K562 (cell line): ENCODE data around the gene NOM1. TPM values are rescaled to one million over a fixed set of nuclear protein-coding genes. Genes with fewer than 3 reads are reported as not detected.
A peak's percentile ranks its signal among the peaks of the same experiment; 100 is the strongest.

Source experiments
- ATAC-seq: fragments of 200-7000 bp; cut with Tn5 transposase; 3 replicates; pipeline ENCODE4 v1.9.1; 2020; ENCODE audit warnings: moderate library complexity
- BruUV-seq: library from RNA; stranded (reverse); fragments of 400-500 nt; replicated peaks from 2 replicates; lab custom pipeline; 2021; lab: Mats Ljungman, UMichigan
- CTCF ChIA-PET: fragments of 300-600 bp; formaldehyde crosslinking; extraction: SDS; loops from one replicate; lab custom pipeline; 2021; ENCODE audit warnings: low intra/inter-chr PET ratio; lab: Yijun Ruan, JAX
- POLR2A ChIA-PET: fragments of 300-600, 350-650 bp; sonication (Branson Sonifier 250); formaldehyde crosslinking; extraction: SDS; loops from one replicate; lab custom pipeline; 2021; ENCODE audit warnings: antibody characterized with exemption, inconsistent platforms; lab: Yijun Ruan, JAX
- DNase-seq, 4 experiments: peaks; one replicate each; pipeline versions ENCODE4 v3.0.0 to v3.0.0-alpha.2; 2011 to 2018; ENCODE audit warnings: low spot score in 3 of 4, mixed read lengths in 3 of 4; ENCODE audit errors: extremely low read depth in 1 of 4
- FAIRE-seq: peaks from 2 replicates; lab custom pipeline; 2011; peaks lifted over from hg19 to GRCh38; lab: Jason Lieb, UNC
- H2AFZ ChIP-seq: 2 replicates; pipeline ENCODE4 v1.6.0; 2011; ENCODE audit warnings: low read depth, low read length, control low read depth, inconsistent platforms
- H3K27ac ChIP-seq: fragments of 200-600 bp; 3 replicates; pipeline ENCODE4 v1.8.0; 2011; ENCODE audit warnings: low read depth, mild to moderate bottlenecking, control low read depth, inconsistent platforms, low read length, moderate library complexity, mixed read lengths; ENCODE audit errors: extremely low read depth
- H3K27me3 ChIP-seq, 2 experiments: fragments of 300-600 bp in 1 of 2; 2 replicates in 1 of 2; 3 replicates in 1 of 2; pipeline versions ENCODE4 v1.6.0 to v1.8.0; 2011; ENCODE audit warnings: inconsistent platforms in 2 of 2, low read length in 2 of 2, mild to moderate bottlenecking in 1 of 2, mixed read lengths in 1 of 2, moderate library complexity in 1 of 2; ENCODE audit not compliant: control insufficient read depth in 2 of 2, insufficient read depth in 2 of 2
- H3K36me3 ChIP-seq: fragments of 300-600 bp; 3 replicates; pipeline ENCODE4 v1.8.0; 2011; ENCODE audit warnings: mild to moderate bottlenecking, low read length, inconsistent platforms; ENCODE audit not compliant: control insufficient read depth, insufficient read depth
- H3K4me1 ChIP-seq, 2 experiments: fragments of 200-600 bp in 1 of 2; replicated peaks in 1 of 2; 2 replicates in 1 of 2; 3 replicates in 1 of 2; pipeline versions ENCODE4 v1.5.1 to v1.8.0; 2011; ENCODE audit warnings: inconsistent platforms in 2 of 2, low read length in 2 of 2, mild to moderate bottlenecking in 1 of 2, mixed read lengths in 1 of 2, moderate library complexity in 1 of 2; ENCODE audit not compliant: control insufficient read depth in 2 of 2, insufficient read depth in 2 of 2
- H3K4me2 ChIP-seq: 2 replicates; pipeline ENCODE4 v1.6.1; 2011; ENCODE audit warnings: low read length, control low read depth, inconsistent platforms, mixed read lengths; ENCODE audit not compliant: insufficient read depth
- H3K4me3 ChIP-seq: fragments of 200-600 bp; sonication (generic), shearing (Covaris generic); 2 replicates; pipeline ENCODE4 v1.5.1; 2016; ENCODE audit warnings: control low read depth, inconsistent platforms
- H3K79me2 ChIP-seq: fragments of 200-600 bp; 3 replicates; pipeline ENCODE4 v1.8.0; 2011; ENCODE audit warnings: low read length, inconsistent platforms; ENCODE audit not compliant: control insufficient read depth, insufficient read depth
- H3K9ac ChIP-seq, 2 experiments: 2 replicates each; pipeline versions ENCODE4 v1.6.0 to v1.6.1; 2011; ENCODE audit warnings: low read depth in 2 of 2, low read length in 2 of 2, control low read depth in 1 of 2, inconsistent platforms in 1 of 2, mild to moderate bottlenecking in 1 of 2, mixed read lengths in 1 of 2; ENCODE audit not compliant: insufficient read depth in 1 of 2
- H3K9me1 ChIP-seq: one replicate; pipeline ENCODE4 v1.6.0; 2011; ENCODE audit warnings: inconsistent platforms, mild to moderate bottlenecking, low read length, moderate library complexity; ENCODE audit not compliant: control insufficient read depth, insufficient read depth
- H3K9me3 ChIP-seq: replicated peaks from 2 replicates; pipeline ENCODE4 v1.5.1; 2011; ENCODE audit warnings: low read depth, low read length, inconsistent platforms; ENCODE audit not compliant: control insufficient read depth, insufficient read depth
- H4K20me1 ChIP-seq: replicated peaks from 2 replicates; pipeline ENCODE4 v1.6.1; 2011; ENCODE audit warnings: low read length, inconsistent platforms, mixed read lengths; ENCODE audit not compliant: control insufficient read depth, insufficient read depth
- IFI16 ChIP-seq: fragments of 250-450 bp; sonication (Bioruptor Pico); IDR thresholded peaks from 2 replicates; pipeline ENCODE4 v2.1.2; 2022; ENCODE audit warnings: mild to moderate bottlenecking, inconsistent platforms
- JUNB ChIP-seq: fragments of 450-650 bp; formaldehyde crosslinking; conservative IDR thresholded peaks from 2 replicates; pipeline ENCODE4 v1.4.0; 2020; ENCODE audit warnings: mild to moderate bottlenecking
- POLR2G ChIP-seq: fragments of 200-400 bp; formaldehyde crosslinking; IDR thresholded peaks from 2 replicates; pipeline ENCODE4 v1.6.1; 2017; ENCODE audit warnings: low read depth, mild to moderate bottlenecking, antibody characterized with exemption, low read length, moderate library complexity
- SMAD1 ChIP-seq: fragments of 150-350 bp; IDR thresholded peaks from 2 replicates; pipeline ENCODE4 v1.6.1; 2014; ENCODE audit warnings: low read length, low read depth; ENCODE audit not compliant: partially characterized antibody
- WGBS: fragments of 100-300 bp; shearing (Covaris generic); methylation state at CpG from one replicate; pipeline ENCODE4 v1.1.6; 2016; ENCODE audit warnings: low coverage, mixed read lengths; ENCODE audit not compliant: insufficient coverage; ENCODE audit errors: missing lambda C conversion rate; 5-methylcytosine and 5-hydroxymethylcytosine counted together
- in situ Hi-C: fragments of 300-500 bp; cut with MboI; formaldehyde crosslinking; loops from 4 replicates; pipeline ENCODE4 v1.15.0; 2018; ENCODE audit warnings: inconsistent platforms, mixed read lengths
- intact Hi-C: fragments of 100-400 bp; cut with micrococcal nuclease; formaldehyde crosslinking; loops from 2 replicates; pipeline ENCODE4 v1.14.2; 2022
- polyA plus RNA-seq, 8 experiments: library from polyadenylated mRNA; depleted of rRNA in 4 of 8; stranded (reverse) in 5 of 8; unstranded in 3 of 8; fragments of >200 nt; fragmentation: Nextera tagmentation in 2 of 8; fragmentation: Illumina TruSeq in 1 of 8; extraction: Ambion mirVana in 2 of 8; extraction: Trizol in 1 of 8; gene quantifications; 2 replicates each; pipeline versions ENCODE4 v1.2.1 to v1.2.3, GENCODE V29; 2011 to 2014; ENCODE audit warnings: inconsistent platforms in 1 of 8, missing spikeins in 1 of 8
- total RNA-seq, 7 experiments: library from RNA; depleted of rRNA in 6 of 7; stranded (reverse); fragments of >200 nt in 6 of 7; fragmentation: Illumina TruSeq in 2 of 7; extraction: Trizol in 2 of 7; gene quantifications; 2 replicates each; pipeline versions ENCODE4 v1.2.1 to v1.2.3, GENCODE V29; 2011 to 2021; ENCODE audit warnings: low replicate concordance in 1 of 7
- TF ChIP-seq, protein P1 (sequence below), 2 experiments: fragments of 450-650 bp in 1 of 2; sonication (generic) in 1 of 2; formaldehyde crosslinking; conservative IDR thresholded peaks; 2 replicates each; pipeline versions ENCODE4 v1.4.0 to v1.8.1; 2020 to 2022; ENCODE audit warnings: mild to moderate bottlenecking in 1 of 2, missing genetic modification reagents in 1 of 2
- TF ChIP-seq, protein P2 (sequence below): sonication (generic); formaldehyde crosslinking; IDR thresholded peaks from 2 replicates; pipeline ENCODE4 v1.8.1; 2023; ENCODE audit warnings: mild to moderate bottlenecking, missing genetic modification reagents

The NOM1 gene
- total and polyA plus RNA-seq, 9 of the 15 experiments (the other 6 are each of a cell fraction or from before 2014, with no cell fraction given) = 6.8 to 47.3 (median 37.4) TPM

DNA sequence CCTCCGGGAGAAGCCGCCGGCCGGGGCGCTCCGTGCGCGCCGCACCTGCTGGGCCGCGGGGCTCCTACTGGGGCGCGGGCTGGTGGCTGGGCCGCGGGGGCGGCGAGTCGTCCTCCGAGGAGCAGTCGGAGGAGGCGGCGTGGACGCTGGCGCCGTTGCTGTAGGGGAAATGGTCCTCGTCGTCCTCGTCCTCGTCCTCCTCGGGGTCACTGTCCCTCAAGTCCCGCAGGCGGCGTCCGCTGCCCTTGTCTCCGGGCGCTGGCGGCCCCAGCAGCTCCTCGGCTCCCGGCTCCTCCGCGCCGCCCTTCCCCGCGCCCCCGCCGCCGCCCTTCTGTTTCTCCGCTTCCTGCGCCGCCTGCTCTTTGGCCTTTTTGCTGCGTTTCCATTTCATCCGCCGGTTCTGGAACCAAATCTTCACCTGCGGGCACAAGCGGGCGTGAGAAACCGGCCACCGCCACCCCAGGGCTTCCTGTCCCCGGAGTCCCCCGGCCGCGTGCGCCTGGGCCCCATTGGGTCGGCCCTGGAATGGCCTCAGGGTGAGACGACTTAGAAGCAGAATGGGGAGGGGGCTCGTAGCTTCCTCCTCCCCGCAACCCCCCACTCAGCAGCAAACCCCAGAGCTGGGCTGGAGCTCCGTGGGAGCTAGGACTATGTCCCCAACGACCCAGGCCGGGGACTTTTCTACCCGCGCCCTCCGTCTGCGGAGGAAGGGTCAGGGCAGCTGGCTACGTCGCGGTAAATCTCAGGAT is 56.1 kb downstream of the NOM1 start (continued):
- TF ChIP-seq, protein P1, sequence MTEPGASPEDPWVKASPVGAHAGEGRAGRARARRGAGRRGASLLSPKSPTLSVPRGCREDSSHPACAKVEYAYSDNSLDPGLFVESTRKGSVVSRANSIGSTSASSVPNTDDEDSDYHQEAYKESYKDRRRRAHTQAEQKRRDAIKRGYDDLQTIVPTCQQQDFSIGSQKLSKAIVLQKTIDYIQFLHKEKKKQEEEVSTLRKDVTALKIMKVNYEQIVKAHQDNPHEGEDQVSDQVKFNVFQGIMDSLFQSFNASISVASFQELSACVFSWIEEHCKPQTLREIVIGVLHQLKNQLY (CRISPR knock-in tag; conservative IDR thresholded peaks at IDR 0.05) = no peak
- TF ChIP-seq SMAD1 (no peak), IFI16 (no peak)
- TF ChIP-seq, all 486 proteins: peak for 0

DNA sequence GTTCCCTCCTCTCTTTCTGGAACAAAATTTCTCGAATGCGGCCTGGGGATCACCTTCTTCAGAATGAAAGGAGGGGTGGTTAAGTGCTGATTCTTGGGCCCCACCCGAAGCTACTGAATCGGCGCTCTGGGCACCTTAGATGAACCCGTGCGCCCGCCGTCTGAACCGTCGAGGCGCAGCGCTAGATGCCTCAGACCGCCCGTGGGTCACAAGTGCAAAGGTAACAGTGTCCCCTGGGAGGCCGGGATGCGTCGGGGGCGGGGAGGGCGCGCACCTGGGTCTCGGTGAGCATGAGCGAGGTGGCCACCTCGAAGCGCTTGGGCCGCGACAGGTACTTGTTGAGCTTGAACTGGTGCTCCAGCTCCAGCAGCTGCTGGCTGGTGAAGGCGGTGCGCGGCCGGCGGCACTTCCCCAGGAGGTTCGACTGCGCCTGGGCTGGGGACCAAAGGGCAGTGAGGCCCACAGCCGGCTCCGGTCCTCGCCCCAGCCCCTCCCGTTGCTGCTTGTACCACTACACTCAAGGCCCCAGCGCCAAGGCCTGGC is 56.8 kb downstream of the NOM1 start:
- DNase-seq = no peak
- Histone ChIP-seq H3K36me3 (no peaks in the 10 kb centered on the region), H3K9me1 (no peaks in the 10 kb centered on the region), H3K9me3 (no peaks in the 10 kb centered on the region), H3K9ac (no peak overlapping the region), H3K27ac (no peak overlapping the region), H3K4me3 (no peak overlapping the region), H3K4me1 (peaks cover 0 to 49% of the 10 kb centered on the region in 2 experiments), H3K4me2 (no peak overlapping the region), H3K27me3 (peaks cover under 1 to 14% of the 10 kb centered on the region in 2 experiments; a peak in 3 of 5 replicates), H2AFZ (no peak overlapping the region), H4K20me1 (no peaks in the 10 kb centered on the region), H3K79me2 (no peaks in the 10 kb centered on the region)
- 89% methylated on average over 39 of the region's 39 CpGs for WGBS
- intact Hi-C loops (no loop called here), in situ Hi-C loops (no loop called here)
- ATAC-seq = no peak
- POLR2A ChIA-PET = interaction anchor here (0.7 to 0.9 kb wide), 2 partner anchors 9 to 12 kb away, joined by 4 to 7 read pairs; no protein-coding TSS in a partner anchor
- TF ChIP-seq, protein P2, sequence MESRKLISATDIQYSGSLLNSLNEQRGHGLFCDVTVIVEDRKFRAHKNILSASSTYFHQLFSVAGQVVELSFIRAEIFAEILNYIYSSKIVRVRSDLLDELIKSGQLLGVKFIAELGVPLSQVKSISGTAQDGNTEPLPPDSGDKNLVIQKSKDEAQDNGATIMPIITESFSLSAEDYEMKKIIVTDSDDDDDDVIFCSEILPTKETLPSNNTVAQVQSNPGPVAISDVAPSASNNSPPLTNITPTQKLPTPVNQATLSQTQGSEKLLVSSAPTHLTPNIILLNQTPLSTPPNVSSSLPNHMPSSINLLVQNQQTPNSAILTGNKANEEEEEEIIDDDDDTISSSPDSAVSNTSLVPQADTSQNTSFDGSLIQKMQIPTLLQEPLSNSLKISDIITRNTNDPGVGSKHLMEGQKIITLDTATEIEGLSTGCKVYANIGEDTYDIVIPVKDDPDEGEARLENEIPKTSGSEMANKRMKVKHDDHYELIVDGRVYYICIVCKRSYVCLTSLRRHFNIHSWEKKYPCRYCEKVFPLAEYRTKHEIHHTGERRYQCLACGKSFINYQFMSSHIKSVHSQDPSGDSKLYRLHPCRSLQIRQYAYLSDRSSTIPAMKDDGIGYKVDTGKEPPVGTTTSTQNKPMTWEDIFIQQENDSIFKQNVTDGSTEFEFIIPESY (CRISPR knock-in tag) = peak; percentile 72
- peak; percentile 42 for TF ChIP-seq POLR2G
- no peak for TF ChIP-seq JUNB (CRISPR knock-in tag)
- FAIRE-seq = no peak
- CTCF ChIA-PET = no interaction called here
- BruUV-seq = no TSS peak
